Sigmoid colon (tissue), 4 donors: ENCODE data around the gene KIF1A.

Experiments used
- CTCF ChIP-seq, 4 experiments: fragments of 450-650 bp in 3 of 4; fragments of 200-600 bp in 1 of 4; IDR thresholded peaks; one replicate each; pipeline ENCODE4 v1.5.1; 2016 to 2019; ENCODE audit warnings: antibody characterized with exemption in 4 of 4, mild to moderate bottlenecking in 3 of 4, moderate library complexity in 2 of 4
- EP300 ChIP-seq, 4 donors: sonication (generic); formaldehyde crosslinking; IDR thresholded peaks; one replicate each; pipeline ENCODE4 v1.6.1; 2017; ENCODE audit warnings: antibody characterized with exemption in 4 of 4
- POLR2A ChIP-seq, 2 donors: fragments of 450-650 bp; IDR thresholded peaks; one replicate each; pipeline ENCODE4 v1.6.1; 2016; ENCODE audit warnings: antibody characterized with exemption in 2 of 2, mild to moderate bottlenecking in 2 of 2, moderate library complexity in 2 of 2
- POLR2AphosphoS5 ChIP-seq, 4 donors: sonication (generic); formaldehyde crosslinking; IDR thresholded peaks; one replicate each; pipeline ENCODE4 v1.6.1; 2017; ENCODE audit warnings: antibody characterized with exemption in 4 of 4

GRCh38 chr2:240746671-240747070 is 73.3 kb downstream of the KIF1A start:
- TF ChIP-seq CTCF (IDR thresholded peaks at IDR 0.05) (no peak), POLR2A (IDR thresholded peaks at IDR 0.05) (no peak), POLR2AphosphoS5 (IDR thresholded peaks at IDR 0.05) (no peak), EP300 (IDR thresholded peaks at IDR 0.05) (no peak)
